GM19395 (cell line): ENCODE measurements around the gene CELF4.

Experiments used
- ATAC-seq: cut with Tn5 transposase; IDR thresholded peaks from one replicate; pipeline ENCODE4 v1.9.1; 2021; ENCODE audit warnings: mild to moderate bottlenecking, moderate library complexity; ENCODE audit not compliant: unreplicated experiment

CELF4 gene

GRCh38 chr18:37574113-37574512 lies 8.5 kb upstream of the CELF4 start:
- no peak for ATAC-seq

GRCh38 chr18:37572736-37573135 lies 7.1 kb upstream of the CELF4 start:
- no peak for ATAC-seq

- no peak for ATAC-seq
Measured at GRCh38 chr18:37571266-37571665, 5.7 kb upstream of the CELF4 start.

DNA sequence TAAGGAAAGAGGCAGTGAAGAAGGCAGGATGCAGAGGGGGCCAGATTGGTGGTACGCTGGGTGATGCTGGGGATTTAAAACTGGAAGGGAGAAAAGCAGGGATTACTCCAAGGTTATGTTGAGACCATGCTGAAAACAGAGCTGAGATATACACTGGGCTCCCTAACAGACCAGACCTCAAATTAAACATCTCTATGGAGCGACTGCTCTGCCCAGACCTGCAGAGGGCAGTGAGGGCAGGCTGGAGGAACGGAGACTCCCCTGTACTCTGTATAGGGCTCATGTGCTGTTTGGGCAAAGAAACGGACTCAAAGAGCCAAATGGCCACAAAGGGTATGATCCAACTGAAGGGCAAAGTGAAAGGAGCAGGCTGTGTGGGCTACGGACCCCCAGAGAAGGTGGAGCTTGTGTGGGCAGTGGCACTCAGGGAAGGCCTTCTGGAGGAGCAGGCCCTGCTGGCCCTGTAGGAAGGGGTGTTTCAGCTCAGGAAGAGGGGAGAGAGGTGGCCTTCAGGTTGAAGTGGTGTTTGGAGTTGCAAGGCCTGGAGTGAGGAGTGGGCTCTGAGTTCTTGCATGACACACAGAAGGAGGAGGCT lies 4.8 kb upstream of the CELF4 start:
- ATAC-seq, result no peak

- ATAC-seq, result no peak
Measured at GRCh38 chr18:37568671-37569070, 3.1 kb upstream of the CELF4 start.

- no peak for ATAC-seq
Measured at GRCh38 chr18:37567994-37568359, 2.4 kb upstream of the CELF4 start.

GRCh38 chr18:37567061-37567993 lies 1.7 kb upstream of the CELF4 start:
- no peak for ATAC-seq

- ATAC-seq, result no peak
Measured at GRCh38 chr18:37566479-37567060, 972 bp upstream of the CELF4 start.

DNA sequence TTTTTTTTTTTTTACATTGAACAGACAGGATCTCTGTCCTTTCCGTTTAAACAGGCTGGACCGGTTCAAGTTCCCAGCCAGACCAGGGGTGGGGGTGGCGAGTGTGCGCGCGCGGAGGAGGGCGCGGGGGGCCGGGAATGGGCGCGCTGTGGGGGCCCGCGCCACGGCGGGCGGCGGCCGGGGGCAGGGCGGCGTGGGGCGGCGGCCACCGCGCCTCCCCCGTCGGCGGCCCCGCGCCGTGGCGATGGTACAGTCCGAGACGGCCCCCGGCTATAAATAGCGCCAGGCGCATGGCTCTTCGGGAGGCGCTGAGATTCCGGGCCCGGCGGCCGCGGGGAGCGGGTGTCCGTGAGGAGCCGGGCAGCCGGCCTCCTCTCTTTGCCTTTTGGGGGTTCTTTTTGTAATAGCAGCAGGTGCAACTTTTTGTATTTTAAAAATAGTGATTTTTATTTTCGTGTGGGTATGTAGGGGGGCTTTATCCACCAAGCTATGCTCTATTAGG lies 430 bp upstream of the CELF4 start:
- no peak for ATAC-seq

DNA sequence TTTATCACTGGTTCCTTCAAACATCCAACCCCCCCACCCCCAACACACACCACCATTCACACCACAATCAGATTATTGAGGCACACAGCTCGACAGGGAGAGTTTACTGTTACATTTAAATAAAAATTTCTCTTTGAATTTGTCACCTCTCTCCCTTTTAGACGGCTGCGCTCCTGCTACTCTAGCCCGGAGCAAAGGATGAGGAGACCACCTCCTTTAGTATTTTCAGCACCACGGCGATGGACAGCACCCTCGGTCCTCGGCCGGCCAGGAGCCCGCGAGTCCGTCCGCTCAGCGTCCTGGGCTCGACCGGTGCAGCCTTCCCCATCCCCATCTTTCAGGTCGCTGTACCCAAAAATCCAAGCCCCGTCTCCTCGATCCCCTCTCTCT lies 892 bp downstream of the CELF4 start:
- no peak for ATAC-seq

DNA sequence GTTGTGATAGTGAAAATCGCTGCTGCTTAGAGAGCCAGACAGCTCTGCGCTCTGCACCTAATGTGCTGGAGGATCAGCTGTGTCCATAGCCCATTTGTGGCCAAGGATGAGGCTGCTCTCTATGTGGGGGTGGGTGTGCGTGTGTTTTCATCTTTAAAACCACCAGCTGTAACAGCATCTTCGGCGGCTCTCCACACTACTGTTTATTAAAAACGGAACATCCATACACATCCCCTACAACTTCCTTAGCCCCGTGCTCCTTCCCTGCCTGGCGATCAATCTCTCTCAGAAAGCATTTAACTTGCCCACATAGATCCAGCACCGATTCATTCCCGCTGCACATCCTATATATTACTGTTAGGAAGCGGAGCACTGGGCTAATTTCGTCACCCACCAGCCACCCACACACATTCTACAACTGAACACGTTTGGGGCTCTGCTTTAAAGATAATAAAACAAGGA lies 1.6 kb downstream of the CELF4 start:
- no peak for ATAC-seq

GRCh38 chr18:37561986-37562385 lies 3.6 kb downstream of the CELF4 start:
- ATAC-seq, result no peak

DNA sequence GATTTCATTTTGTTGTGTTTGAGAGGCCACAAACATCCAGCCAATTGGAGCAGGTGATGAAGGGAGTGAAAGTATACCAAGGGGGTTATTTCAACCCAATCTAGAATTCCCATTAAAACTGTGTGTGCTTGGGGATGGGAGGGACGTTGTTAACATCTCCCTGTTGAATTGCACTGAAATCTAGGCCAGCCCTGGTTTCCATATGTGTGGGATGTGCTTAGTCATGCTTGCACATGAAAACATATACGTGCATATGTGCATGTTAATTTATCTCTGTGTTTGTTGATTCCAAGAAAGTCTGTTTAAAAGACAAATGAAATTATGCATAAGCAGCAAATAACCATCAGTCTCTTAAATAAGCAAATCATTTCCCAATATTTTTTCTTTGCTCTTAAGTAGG lies 5.6 kb downstream of the CELF4 start:
- no peak for ATAC-seq

GRCh38 chr18:37559194-37559593 lies 6.4 kb downstream of the CELF4 start:
- ATAC-seq, result no peak

- no peak for ATAC-seq
Measured at GRCh38 chr18:37554399-37554787, 11.2 kb downstream of the CELF4 start.

DNA sequence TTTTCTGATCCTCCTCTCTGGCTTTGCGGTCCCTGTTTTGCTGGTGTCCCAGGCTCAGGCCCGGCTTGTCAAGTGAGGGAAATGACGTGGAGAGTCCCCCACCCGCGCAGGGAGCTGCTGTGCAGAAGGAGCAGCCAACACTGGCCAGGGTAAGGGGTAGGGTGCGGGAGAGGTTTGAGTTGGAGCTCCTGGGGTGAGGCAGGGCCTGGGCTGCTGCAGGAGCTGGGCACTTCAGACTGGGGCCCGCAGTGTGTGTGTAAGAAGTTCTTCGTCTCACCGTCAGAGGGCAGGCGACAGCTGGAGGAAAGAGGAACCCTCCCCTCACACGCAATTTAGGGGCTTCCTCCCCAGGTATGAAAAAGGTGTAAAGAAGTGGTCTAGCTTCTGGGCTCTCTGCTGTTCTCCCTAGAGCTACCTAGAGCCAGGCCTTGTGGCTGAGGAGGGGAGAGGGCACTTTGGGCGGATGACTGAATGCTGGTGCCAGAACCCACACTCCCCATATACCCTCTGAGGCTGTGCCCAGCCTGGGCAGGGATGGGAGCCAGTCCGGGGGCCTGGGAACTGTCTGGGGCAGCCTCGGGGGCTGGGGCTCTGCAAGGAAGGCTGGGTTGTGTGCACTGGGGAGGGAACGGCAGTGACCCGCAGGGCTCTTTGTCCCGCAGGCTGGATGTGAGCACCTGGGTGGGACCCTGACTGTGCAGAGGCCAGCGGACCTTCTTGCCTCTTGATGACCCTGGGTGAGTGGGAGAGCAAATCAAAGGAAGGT lies 11.8 kb downstream of the CELF4 start:
- ATAC-seq, result no peak

GRCh38 chr18:37552286-37552685 lies 13.3 kb downstream of the CELF4 start:
- ATAC-seq, result no peak

DNA sequence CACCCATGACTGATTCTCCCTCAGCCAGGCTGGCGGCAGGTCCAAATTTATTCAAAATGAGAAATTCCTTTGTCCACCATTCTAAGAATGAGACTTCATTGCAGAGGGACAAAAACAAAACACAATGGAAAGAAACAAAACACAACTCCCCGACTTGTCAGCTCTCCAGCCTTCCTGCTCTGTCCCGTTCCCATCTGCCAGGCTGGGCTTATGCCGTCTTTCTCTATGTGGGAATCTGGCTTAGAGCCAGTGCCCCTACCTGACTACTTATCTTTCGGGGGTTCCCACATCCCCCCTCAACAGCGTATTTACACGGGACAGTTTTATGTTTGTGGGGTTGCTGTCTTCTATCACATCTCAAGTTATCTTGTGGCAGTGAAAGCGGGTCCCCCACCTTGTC lies 13.8 kb downstream of the CELF4 start:
- no peak for ATAC-seq

DNA sequence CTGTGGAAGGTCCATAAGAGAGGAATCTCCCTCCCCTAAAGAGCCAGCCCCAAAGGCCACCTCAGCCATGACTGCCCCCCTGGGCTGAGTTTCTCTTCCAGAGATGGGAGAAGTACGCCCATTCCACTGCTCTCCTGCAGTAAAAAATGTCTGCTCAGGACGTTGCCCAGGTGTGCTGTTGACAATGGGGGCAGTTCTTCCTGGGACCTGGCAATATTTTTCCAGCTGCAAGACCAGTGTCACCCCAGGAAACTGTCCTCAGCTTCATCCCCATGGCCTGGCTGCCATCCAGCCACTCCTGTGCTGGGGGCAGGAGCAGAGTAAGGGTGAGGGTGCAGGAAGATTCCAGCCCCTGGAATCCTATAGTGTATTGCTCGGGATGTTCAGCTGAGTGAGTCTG lies 14.3 kb downstream of the CELF4 start:
- ATAC-seq, result no peak

DNA sequence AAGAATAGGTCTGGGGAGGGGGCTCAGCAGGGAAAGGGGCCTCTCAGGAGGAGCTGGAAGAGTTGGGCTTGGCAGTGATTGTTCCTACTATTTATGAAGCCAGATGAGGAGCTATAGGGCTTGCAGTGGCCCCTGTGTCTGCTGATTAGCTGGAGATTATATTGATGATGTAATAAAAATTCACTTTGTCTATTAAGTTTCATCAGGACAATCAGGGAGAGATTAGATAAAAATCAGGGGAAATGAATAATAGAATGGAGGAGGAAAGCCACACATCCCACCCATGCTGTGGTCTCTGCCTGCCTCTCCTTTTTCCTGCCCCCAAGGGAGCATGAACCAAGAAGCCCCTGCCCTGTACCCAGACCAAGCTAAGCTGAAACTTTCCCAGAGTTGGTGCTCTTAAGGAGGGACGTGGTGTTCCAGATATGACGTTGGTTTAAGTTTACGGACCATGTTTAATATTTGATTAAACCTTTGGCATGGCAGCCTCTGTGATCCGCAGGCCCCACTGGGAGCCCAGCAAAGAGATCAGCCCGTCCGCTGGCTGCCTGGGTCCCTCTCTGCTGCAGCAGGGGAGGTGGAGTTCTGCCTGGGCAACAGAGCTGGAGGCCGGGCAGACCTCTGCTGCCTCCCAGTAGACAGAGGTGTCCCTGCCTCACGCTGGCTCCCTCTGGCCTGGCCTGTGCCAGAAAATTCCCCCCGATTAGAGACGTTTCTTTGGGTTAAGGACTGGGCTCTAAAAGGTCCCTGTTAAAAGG lies 15.3 kb downstream of the CELF4 start:
- ATAC-seq, result no peak
